Occipital lobe (tissue), 2 donors: Measurements from ENCODE around the gene TRMT61A. TPM values are rescaled to one million over a fixed set of nuclear protein-coding genes. Genes with fewer than 3 reads are reported as not detected.
"Not testable (repeated sequence)": the region's sequence is repeated elsewhere in the genome, so short reads cannot be mapped to it uniquely, and the experiment has no call there.

ENCODE experiments used
- DNase-seq: peaks from one replicate; lab custom pipeline; 2025; lab: John Stamatoyannopoulos, UW
- total RNA-seq: library from RNA; depleted of rRNA; stranded (reverse); fragments of >200 nt; gene quantifications from one replicate; pipeline ENCODE4 v1.2.3, GENCODE V29; 2014

Gene TRMT61A
- total RNA-seq, 1 donor from 2014 or later, result 5.9 TPM

DNA sequence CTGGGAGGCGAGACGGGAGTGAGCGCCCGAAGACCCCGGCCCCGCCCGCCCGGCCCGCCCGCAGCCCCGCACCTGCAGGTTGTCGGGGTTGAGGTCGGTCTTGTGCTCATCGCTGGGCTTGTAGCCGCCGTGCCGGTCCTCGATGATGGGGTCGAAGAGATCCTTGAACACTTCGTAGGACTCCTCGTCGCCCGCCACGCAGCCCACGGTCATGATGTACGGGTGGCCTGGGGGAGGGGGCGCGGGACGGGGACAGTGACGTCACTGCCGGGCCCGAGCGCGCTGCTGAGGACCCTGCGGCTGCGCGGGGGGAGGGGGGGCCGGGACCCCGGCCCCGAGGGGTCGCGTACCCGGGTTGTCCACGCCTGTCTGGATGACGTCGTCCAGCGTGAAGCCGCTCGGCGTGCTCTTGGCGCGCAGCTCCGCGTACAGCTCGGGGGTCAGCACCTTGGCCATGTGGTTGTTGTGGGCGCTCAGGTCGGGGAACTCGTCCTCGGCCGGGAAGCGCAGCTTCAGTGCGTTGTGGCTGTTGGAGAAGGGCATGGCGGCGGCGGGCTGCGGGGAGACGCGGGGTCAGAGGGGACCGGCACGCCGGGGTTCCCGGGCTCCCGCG, 6.9 kb upstream of the TRMT61A start:
- DNase-seq, result no peak

DNA sequence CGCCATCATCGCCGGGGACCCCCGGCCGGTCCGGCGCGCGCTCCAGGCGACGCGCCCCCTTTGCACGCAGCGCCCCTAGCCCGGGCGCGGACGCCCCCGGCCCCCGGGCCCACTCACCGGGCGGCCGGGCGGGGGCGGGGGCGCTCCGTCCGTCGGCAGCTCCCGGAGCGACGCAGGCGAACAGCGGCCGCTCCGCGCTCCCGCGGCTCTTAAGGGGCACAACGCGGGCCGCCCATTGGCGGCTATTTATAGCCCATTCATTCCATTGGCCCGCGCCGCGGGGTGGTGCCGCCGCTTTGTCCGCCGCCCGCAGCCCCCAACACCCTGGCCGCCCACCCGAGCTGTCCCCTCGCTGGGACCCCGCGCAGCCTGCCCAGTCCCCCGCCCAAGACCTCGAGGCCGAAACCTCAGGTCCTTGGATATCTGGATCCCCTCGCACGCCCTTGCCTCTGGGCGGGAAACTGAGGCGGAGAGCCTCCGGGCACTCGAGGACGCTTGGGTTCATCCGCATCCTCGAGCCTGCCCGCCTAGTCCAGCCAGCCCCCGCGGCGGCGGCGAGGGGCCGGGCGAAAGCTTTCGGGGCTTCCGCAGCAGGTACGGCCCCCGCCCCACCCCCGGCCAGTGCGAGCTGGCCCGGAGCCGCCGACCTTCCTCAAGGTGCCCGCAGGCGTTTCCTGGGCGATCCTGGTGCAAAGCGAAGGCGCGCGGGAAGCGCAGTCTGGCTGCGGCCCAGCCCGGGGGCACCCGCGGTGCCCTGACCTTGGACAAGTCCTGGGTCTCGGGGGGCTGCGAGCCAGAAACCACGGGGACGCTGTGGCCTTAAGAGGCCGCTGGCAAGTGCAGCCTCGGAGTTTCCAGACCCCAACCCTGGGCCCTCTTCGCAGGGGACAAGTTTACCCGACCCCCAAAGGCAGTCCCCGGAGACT, 6.1 kb upstream of the TRMT61A start, which contains the start of gene CKB:
CKB (minus strand) TSS at position 182 of the 926 bp plus-strand sequence. CDS start 337 bp downstream, outside the sequence.
- DNase-seq, result peak; percentile 43

DNA sequence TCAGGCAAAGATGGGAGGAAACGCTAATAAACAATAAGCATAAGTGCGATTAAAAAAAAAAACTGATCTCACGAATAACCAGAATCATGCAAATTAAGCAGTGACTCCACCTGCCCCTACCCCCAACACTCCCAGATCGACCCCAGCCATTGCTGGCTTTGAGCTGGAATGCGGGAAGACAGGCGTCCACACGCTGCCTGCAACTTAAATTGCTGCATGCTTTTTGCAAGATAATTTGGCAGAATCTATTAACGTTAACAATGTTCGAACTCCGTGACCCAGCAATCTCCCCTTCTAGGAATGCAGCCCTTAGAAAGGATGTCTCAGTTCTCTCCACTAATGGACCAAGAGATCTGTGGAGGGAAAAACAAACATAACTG, 5.4 kb upstream of the TRMT61A start:
- no peak for DNase-seq

DNA sequence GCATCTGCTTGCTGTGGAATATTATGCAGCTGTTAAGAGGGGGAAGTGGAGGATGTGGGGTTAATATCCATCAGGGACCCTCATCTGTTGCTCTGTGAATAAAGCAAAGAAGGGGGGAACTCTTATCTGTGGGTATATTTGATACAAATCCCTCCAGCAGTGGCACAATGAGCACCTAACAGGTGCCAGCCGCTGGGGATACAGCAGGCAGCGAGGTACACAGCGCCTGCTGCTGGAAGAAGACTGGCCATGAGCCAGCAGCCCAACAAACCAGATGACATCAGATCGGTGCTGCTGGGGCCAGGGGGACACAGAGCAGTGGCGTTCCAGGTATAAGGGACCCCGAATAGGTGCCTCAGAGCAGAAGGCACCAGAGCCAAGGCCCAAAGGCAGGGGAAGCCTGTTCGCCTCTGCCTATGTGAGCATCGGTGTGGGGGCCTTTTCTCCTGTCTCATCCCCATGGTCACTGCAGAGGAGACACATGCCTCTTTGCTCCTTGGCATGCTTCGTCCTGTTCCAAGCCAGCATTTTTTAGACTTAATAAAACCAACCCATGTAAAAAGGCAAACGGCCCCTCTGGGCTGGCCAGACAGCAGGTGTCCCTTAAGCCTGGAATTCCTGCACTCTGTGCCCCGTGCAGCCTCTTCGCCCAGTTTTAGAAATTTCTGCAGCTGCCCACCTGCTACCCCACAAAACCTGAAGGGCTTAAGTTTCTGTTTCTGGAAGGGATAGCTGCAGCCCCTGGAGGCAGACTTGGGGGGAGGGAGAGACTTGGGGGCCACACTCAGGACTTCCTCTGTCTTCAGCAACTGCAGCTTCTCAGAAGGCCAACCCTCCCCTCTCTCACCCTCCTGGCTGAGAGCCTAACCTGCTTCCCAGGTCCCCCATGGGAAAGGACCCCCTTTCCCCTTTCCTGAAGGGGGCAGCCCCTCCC, 4.7 kb upstream of the TRMT61A start:
- DNase-seq, result no peak

DNA sequence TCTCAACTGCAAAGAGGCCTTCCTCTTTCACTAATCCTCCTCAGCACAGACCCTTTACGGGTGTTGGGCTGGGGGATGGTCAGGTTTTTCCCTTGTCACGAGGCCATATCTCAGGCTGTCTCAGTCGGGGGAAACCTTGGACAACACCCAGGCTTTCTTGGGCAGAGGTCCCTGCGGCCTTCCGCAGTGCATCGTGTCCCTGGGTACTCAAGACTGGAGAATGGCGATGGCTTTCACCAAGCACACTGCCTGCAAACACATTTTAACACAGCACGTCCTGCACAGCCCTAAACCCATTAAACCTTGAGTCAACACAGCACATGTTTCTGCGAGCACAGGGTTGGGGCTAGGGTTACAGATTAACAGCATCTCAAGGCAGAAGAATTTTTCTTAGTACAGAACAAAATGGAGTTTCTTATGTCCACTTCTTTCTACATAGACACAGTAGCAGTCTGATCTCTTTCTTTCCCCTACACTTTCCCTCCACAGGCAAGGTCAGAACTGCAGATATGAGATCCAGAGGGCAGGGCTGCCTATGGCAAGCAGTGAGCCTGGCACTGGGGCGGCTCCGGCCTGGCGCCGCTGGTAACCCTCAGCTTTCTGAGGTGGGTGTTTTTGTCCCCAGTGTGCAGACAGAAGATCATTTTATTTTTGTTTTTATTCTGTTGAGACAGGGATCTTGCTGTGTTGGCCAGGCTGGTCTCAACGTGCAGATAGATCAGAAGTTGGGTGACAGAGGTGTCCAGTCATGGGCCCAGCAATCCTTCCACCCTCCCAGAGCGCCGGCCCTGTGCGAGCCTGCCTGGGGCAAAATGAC, 3.4 kb upstream of the TRMT61A start:
- DNase-seq, result not testable (repeated sequence)

DNA sequence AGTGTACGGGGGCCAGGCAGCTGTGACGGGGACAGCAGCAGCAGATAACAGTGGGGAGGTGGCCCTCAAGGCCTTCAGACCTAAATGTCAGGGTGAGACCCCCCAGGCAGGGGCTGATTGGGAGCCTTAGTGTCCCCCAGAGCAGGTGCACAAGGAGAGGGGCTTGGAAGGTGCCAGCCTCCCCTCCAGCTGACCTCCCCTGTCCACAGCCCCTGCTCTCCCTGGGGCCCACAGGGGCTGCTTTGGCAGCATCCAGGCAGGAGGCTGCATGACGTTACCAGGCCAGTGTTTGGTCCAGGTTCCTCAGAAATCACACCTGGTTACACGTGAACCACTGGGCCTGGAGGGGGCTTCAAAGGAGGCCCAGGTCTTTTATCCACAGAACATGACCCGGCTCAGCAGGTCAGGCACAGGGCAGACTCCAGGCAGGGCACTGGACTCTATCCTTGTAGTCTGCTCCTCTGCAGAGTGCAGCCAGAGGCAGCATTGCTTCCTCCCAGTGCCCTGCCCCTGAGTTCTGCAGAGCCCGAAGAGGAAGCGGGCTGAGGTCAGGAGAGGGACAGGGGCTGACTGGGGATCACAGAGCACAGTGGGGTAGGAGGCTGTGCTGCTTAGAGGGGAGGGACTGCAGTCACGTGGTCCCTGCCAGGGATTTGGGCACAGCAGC, 2.6 kb upstream of the TRMT61A start:
- DNase-seq, result no peak

DNA sequence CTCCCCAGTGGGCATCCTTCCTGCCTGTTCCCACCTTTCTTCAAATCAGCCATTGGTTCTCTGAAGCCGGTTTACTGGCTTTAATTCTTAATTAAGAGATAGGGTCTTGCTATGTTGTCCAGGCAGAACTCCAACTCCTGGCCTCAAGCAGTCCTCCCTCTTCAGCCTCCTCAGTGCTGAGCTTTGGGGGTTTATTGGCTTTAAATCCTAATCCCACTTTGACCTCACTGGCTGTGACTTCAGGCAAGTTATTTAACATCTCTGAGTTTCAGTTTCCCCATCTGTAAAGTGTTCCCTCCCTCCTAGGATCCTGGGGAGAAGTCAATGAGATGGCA, 2.1 kb upstream of the TRMT61A start:
- DNase-seq, result no peak

GRCh38 chr14:103527408-103528145, 1.4 kb upstream of the TRMT61A start:
- no peak for DNase-seq

GRCh38 chr14:103528146-103528586, 830 bp upstream of the TRMT61A start:
- peak; percentile 55 for DNase-seq

DNA sequence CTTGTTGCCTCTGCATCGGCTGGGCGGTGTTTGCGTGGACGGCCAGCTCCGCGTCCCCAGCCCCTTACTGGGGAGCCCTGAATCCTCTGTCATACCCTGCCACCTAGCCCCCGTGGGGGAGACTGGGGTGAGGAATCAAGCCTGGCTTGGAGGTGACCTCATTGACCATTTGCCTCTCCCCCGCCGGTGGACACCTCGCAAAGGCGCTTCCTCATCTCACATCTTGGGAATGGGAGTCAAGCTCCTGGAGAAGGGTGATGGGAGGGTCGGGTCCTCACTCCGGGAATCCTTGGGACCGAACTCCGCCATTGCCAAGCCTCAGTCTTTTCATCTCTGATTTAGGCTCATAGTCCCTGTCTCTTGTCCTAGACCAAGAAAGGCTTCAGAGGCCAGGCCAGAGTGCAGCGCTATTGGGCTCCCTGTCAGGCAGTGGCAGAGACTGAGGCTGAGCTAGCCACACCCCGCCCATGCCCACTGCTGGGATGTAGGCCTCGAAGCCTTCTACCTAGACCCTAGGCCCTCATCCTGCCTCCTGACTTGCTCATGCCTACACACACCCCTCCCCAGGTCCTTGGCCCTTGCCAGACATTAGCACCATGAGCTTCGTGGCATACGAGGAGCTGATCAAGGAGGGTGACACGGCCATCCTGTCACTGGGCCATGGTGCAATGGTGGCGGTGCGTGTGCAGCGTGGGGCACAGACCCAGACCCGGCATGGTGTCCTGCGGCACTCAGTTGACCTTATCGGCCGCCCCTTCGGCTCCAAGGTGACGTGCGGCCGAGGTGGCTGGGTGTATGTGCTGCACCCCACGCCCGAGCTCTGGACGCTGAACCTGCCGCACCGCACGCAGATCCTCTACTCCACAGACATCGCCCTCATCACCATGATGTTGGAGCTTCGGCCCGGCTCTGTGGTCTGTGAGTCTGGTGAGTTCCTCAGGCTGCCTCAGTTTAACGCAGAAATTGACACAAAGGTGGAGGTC, 678 bp downstream of the TRMT61A start:
- DNase-seq, result no peak

GRCh38 chr14:103530390-103530789, 1.4 kb downstream of the TRMT61A start:
- DNase-seq, result no peak

- no peak for DNase-seq
These were observed 1.8 kb downstream of the TRMT61A start for GRCh38 chr14:103530831-103531230.

- DNase-seq, result no peak
These were observed 2.6 kb downstream of the TRMT61A start for GRCh38 chr14:103531421-103532215.

- DNase-seq, result no peak
These were observed 3.5 kb downstream of the TRMT61A start for GRCh38 chr14:103532216-103533136.

DNA sequence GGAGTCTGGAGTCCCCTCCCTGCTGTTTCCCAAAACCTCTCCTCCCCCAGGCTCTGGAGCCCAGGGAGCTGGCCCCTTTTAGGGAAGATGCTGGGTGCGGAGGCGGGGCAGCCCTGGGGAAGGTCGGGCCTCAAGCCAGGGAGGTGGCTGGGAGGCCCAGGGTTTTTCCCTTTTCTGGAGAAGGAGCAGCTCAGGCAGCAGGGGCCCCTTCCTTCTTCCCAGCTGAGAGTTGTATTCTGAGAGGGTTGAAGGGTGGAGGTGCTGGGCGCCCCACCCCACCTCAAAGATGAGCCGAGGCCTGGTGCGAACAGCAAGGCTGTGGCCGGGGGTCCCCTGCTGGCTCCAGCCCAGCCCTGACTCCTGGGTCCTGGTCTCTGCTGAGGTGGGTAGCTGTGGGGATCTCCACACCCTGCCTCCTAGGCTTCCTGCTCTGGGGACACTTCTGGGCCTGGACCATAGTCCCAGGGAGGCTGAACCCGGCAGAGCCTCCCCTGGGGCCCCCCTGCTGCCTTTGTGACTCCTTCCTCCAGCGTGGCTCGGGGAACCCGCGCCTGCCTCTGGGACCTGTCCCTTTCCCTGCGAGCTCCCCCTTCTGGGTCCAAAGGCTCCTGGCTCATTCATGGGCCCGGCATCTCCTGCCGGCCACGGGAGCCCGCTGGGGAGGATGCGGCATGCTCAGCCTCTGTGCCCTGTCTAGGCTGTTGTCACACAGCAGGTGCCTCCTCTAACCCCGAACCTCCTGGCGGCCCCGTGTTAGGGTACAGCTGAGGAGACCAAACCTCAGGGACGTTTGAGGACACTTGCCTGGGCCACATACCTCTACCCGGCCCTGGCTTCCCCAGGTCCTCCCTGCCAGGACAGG, 4.4 kb downstream of the TRMT61A start:
- DNase-seq, result no peak
